SJSA1 (cell line): ENCODE results near the gene ANKRD42. TPM values are rescaled to one million over a fixed set of nuclear protein-coding genes. Genes with fewer than 3 reads are reported as not detected.
"Not testable (repeated sequence)": the region's sequence is repeated elsewhere in the genome, so short reads cannot be mapped to it uniquely, and the experiment has no call there.

Source experiments
- DNase-seq, 2 experiments: peaks; one replicate each; pipeline ENCODE4 v3.0.0-alpha.2; 2015 to 2020; ENCODE audit warnings: low spot score in 2 of 2, low read depth in 1 of 2
- H3K27ac ChIP-seq: fragments of 250-450 bp; sonication (Bioruptor Pico); 2 replicates; pipeline ENCODE4 v1.5.1; 2020; ENCODE audit warnings: mild to moderate bottlenecking, moderate library complexity
- H3K27me3 ChIP-seq: fragments of 250-450 bp; sonication (Bioruptor Pico); replicated peaks from 2 replicates; pipeline ENCODE4 v1.5.1; 2020; ENCODE audit warnings: mild to moderate bottlenecking, moderate library complexity
- H3K36me3 ChIP-seq: fragments of 250-450 bp; sonication (Bioruptor Pico); 2 replicates; pipeline ENCODE4 v1.5.1; 2020; ENCODE audit warnings: mild to moderate bottlenecking
- H3K4me1 ChIP-seq: fragments of 250-450 bp; sonication (Bioruptor Pico); replicated peaks from 2 replicates; pipeline ENCODE4 v1.6.1; 2021; ENCODE audit warnings: mild to moderate bottlenecking
- H3K4me3 ChIP-seq: fragments of 250-450 bp; sonication (Bioruptor Pico); 2 replicates; pipeline ENCODE4 v1.5.1; 2020; ENCODE audit warnings: mild to moderate bottlenecking
- H3K9me3 ChIP-seq: fragments of 250-450 bp; sonication (Bioruptor Pico); replicated peaks from 2 replicates; pipeline ENCODE4 v1.5.1; 2020; ENCODE audit warnings: mild to moderate bottlenecking
- total RNA-seq: library from RNA; depleted of rRNA; stranded (reverse); fragments of >200 nt; shearing (Covaris generic); gene quantifications from 2 replicates; pipeline ENCODE4 v1.2.3, GENCODE V29; 2014

The ANKRD42 gene
- total RNA-seq, 1 experiment from 2014 or later: 3.5 TPM

DNA sequence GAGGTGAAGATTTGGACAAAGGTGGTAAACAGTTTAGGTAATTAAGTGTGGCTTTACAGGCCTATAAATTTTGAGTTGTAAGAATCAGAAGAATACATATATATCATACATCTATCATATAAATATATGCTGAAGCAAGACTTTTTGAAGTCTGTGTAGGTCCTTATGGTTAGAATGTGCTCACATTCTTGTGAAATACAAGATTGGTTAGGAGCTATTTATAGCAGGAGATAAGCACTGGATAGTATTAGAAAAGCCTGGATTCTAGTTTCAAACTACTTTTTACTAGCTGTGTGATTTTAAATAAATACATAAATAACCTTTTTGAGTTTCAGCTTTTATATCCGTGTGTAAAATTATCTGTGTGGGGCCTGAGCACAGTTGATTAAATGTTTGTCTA lies 42.3 kb downstream of the ANKRD42 start:
- DNase-seq: no peak
- no peak overlapping the region for H3K27ac ChIP-seq
- H3K9me3 ChIP-seq: no peaks in the 10 kb centered on the region
- H3K4me1 ChIP-seq: no peaks in the 10 kb centered on the region
- H3K27me3 ChIP-seq: no peaks in the 10 kb centered on the region
- no peaks in the 10 kb centered on the region for H3K36me3 ChIP-seq
- no peak overlapping the region for H3K4me3 ChIP-seq

DNA sequence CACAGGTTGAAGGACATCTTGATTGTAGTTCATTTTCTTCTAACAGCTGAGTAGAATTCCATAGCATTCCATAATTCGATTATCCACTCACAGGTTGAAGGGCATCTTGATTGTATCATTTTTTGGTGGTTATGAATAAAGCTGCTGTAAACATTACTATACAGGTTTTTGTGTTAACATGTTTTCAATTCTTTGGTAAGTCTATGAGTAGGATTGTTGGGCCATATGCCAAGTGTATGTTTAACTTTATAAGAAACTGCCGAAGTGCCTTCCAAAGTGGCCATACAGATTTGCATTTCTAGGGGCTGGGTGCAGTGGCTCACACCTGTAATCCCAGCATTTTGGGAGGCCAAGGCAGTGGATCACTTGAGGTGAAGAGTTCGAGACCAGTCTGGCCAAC lies 44.6 kb downstream of the ANKRD42 start:
- Histone ChIP-seq H3K4me3 (no peak overlapping the region), H3K4me1 (no peaks in the 10 kb centered on the region), H3K27me3 (no peaks in the 10 kb centered on the region), H3K9me3 (no peaks in the 10 kb centered on the region), H3K36me3 (no peaks in the 10 kb centered on the region), H3K27ac (no peak overlapping the region)
- no peak for DNase-seq

- Histone ChIP-seq H3K27ac (no peak overlapping the region), H3K4me3 (no peak overlapping the region), H3K4me1 (no peaks in the 10 kb centered on the region), H3K9me3 (no peaks in the 10 kb centered on the region), H3K36me3 (no peaks in the 10 kb centered on the region), H3K27me3 (no peaks in the 10 kb centered on the region)
- peak in 1 of 2 experiments; percentile 41 for DNase-seq
Measured at GRCh38 chr11:83241291-83241946, 47.9 kb downstream of the ANKRD42 start.

- no peaks in the 10 kb centered on the region for H3K36me3 ChIP-seq
Measured at GRCh38 chr11:83249445-83249844, 55.9 kb downstream of the ANKRD42 start.

GRCh38 chr11:83249972-83250593 lies 56.6 kb downstream of the ANKRD42 start:
- DNase-seq: no peak
- no peaks in the 10 kb centered on the region for H3K4me1 ChIP-seq
- no peak overlapping the region for H3K27ac ChIP-seq

More at GRCh38 chr11:83249445-83249844, 55.9 kb downstream of the ANKRD42 start:
- no peaks in the 10 kb centered on the region for H3K4me1 ChIP-seq
- no peak for DNase-seq
- no peak overlapping the region for H3K27ac ChIP-seq
- H3K4me3 ChIP-seq: no peak overlapping the region
- H3K27me3 ChIP-seq: no peaks in the 10 kb centered on the region
- H3K9me3 ChIP-seq: no peaks in the 10 kb centered on the region

DNA sequence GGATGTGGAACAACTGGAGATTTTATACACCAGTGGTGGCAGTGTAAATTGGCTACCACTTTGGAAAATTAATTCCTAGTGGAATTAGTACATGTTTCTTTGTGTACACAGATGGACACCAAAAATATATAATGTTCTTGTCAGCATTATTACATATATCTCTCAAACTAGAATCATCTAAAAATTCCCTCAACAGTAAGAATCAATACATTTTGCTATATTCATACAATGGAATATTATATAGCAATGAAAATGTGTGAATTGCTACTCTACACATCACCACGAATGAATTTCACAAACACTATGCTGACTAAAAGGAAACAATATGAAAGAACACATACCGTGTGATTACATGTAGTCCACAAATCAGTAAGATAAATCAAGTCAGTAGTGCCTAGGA lies 58.8 kb downstream of the ANKRD42 start:
- H3K9me3 ChIP-seq: no peaks in the 10 kb centered on the region
- no peak overlapping the region for H3K27ac ChIP-seq
- no peak for DNase-seq
- no peak overlapping the region for H3K4me3 ChIP-seq
- H3K27me3 ChIP-seq: no peaks in the 10 kb centered on the region
- no peaks in the 10 kb centered on the region for H3K4me1 ChIP-seq
- H3K36me3 ChIP-seq: no peaks in the 10 kb centered on the region

More at GRCh38 chr11:83249972-83250593, 56.6 kb downstream of the ANKRD42 start:
- H3K27me3 ChIP-seq: no peaks in the 10 kb centered on the region
- no peaks in the 10 kb centered on the region for H3K9me3 ChIP-seq
- H3K4me3 ChIP-seq: no peak overlapping the region
- no peaks in the 10 kb centered on the region for H3K36me3 ChIP-seq

- DNase-seq: no peak
- H3K4me1 ChIP-seq: peaks cover 6% of the 10 kb centered on the region
- no peak overlapping the region for H3K4me3 ChIP-seq
- peaks cover 2% of the 10 kb centered on the region; the same call in 1 of the 2 replicates for H3K36me3 ChIP-seq
- no peak overlapping the region for H3K27ac ChIP-seq
- H3K9me3 ChIP-seq: no peaks in the 10 kb centered on the region
- no peaks in the 10 kb centered on the region for H3K27me3 ChIP-seq
Measured at GRCh38 chr11:83252941-83253340, 59.4 kb downstream of the ANKRD42 start.

DNA sequence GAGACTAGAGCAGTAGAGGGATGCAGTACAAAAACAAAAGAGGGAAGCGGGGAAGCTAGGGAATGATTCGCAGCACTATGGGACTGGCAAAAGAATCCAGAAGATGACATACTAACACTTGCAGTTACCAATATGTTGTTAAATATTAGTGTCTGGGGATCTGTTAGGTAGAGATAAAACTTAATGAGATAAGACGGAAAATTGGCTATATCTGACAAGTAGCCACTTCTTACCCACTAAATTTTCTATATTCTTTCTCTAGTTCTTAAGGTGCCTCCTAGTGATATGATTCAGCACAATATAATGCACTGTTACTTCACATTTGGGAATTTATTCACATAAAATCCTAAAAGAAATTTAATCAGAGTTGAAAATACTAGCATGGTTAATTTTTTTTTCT lies 61.9 kb downstream of the ANKRD42 start:
- no peak for DNase-seq
- Histone ChIP-seq H3K4me3 (no peak overlapping the region), H3K27me3 (no peaks in the 10 kb centered on the region), H3K36me3 (peaks cover 2% of the 10 kb centered on the region; the same call in 1 of the 2 replicates), H3K9me3 (no peaks in the 10 kb centered on the region), H3K27ac (no peak overlapping the region), H3K4me1 (peaks cover 8% of the 10 kb centered on the region)

- Histone ChIP-seq H3K9me3 (no peaks in the 10 kb centered on the region), H3K27me3 (no peaks in the 10 kb centered on the region), H3K4me1 (peaks cover 8% of the 10 kb centered on the region), H3K27ac (no peak overlapping the region), H3K36me3 (peaks cover 2% of the 10 kb centered on the region; the same call in 1 of the 2 replicates), H3K4me3 (no peak overlapping the region)
- no peak for DNase-seq
Measured at GRCh38 chr11:83256602-83257340, 63.3 kb downstream of the ANKRD42 start.

DNA sequence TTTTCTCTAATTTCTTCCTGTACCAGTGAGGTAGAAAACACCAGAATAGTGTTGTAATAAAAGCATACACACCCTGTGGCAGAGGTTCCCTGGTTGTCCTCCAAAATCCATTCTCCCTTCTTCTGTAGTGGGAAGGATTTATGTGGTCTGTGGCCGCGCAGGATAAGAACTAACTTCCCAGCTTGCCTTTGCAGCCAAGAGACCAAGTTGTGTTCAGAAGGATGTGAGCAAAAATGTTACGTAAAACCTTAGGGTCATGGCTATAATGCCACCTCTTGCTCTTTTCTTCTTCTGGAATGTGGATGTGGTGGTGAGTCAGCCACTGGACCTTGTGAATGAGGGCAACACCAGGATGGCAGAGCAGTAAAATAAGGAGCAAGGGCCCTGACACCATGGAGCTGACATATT lies 64.3 kb downstream of the ANKRD42 start:
- no peaks in the 10 kb centered on the region for H3K9me3 ChIP-seq
- H3K27ac ChIP-seq: no peak overlapping the region
- H3K27me3 ChIP-seq: no peaks in the 10 kb centered on the region
- H3K4me3 ChIP-seq: no peak overlapping the region
- peak; percentile 32 to 45 for DNase-seq
- peaks cover 8% of the 10 kb centered on the region for H3K4me1 ChIP-seq
- H3K36me3 ChIP-seq: peaks cover 2% of the 10 kb centered on the region; the same call in 1 of the 2 replicates

DNA sequence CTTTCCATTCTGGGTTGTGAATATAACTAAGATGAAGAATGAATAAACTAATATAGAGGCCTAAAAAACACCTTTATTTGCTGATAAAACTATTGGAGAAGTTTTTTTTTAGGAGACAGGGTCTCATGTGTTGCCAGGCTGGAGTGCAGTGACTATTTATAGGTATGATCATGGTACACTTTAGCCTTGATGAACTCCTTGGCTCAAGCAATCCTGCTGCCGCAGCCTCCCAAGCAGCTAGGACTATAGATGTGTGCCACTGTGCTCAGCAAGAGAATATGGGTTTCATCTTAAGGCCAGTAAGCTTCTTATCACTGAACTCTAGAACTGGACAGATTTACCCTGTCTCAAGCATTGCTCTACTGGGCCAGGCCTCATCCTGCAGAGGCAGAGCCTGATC lies 66.0 kb downstream of the ANKRD42 start:
- no peaks in the 10 kb centered on the region for H3K27me3 ChIP-seq
- peaks cover 2% of the 10 kb centered on the region for H3K36me3 ChIP-seq
- no peaks in the 10 kb centered on the region for H3K9me3 ChIP-seq
- H3K4me1 ChIP-seq: peaks cover 8% of the 10 kb centered on the region
- no peak overlapping the region for H3K27ac ChIP-seq
- DNase-seq: no peak
- H3K4me3 ChIP-seq: no peak overlapping the region

- DNase-seq: no peak
- H3K4me1 ChIP-seq: no peaks in the 10 kb centered on the region; the same call in 1 of the 2 replicates
- no peak overlapping the region for H3K4me3 ChIP-seq
- no peak overlapping the region for H3K27ac ChIP-seq
- no peaks in the 10 kb centered on the region for H3K27me3 ChIP-seq
- peaks cover 2% of the 10 kb centered on the region for H3K36me3 ChIP-seq
- H3K9me3 ChIP-seq: no peaks in the 10 kb centered on the region
Measured at GRCh38 chr11:83265331-83265730, 71.8 kb downstream of the ANKRD42 start.

GRCh38 chr11:83269080-83269479 lies 75.6 kb downstream of the ANKRD42 start:
- not testable (repeated sequence) for H3K4me3 ChIP-seq, H3K9me3 ChIP-seq, H3K36me3 ChIP-seq, DNase-seq, H3K4me1 ChIP-seq, H3K27me3 ChIP-seq, H3K27ac ChIP-seq

DNA sequence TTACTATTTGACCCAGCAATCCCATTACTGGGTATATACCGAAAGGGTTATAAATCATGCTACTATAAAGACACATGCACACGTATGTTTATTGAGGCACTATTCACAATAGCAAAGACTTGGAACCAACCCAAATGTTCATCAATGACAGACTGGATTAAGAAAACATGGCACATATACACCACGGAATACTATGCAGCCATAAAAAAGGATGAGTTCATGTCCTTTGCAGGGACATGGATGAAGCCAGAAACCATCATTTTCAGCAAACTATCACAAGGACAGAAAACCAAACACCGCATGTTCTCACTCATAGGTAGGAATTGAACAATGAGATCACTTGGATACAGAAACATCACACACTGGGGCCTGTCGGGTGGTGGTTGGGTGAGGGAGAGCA lies 78.2 kb downstream of the ANKRD42 start:
- not testable (repeated sequence) for H3K27ac ChIP-seq, H3K36me3 ChIP-seq, H3K4me1 ChIP-seq, H3K27me3 ChIP-seq, H3K9me3 ChIP-seq, H3K4me3 ChIP-seq, DNase-seq
